IMR-90 (cell line): ENCODE results near the gene ZC3H15. TPM values are rescaled to one million over a fixed set of nuclear protein-coding genes. Genes with fewer than 3 reads are reported as not detected.
A peak's percentile ranks its signal among the peaks of the same experiment; 100 is the strongest.

ENCODE experiments used
- ATAC-seq: fragments of 200-7000 bp; cut with Tn5 transposase; 2 replicates; pipeline ENCODE4 v1.9.1; 2020; ENCODE audit warnings: low read depth, mild to moderate bottlenecking, moderate library complexity
- Bru-seq: library from RNA; stranded (reverse); fragments of 400-500 nt; gene quantifications from one replicate; lab custom pipeline; 2021; lab: Mats Ljungman, UMichigan
- BruChase-seq, 2 experiments: library from RNA; stranded (reverse); fragments of 400-500 nt; gene quantifications; one replicate each; lab custom pipeline; 2021; lab: Mats Ljungman, UMichigan
- BruUV-seq: library from RNA; stranded (reverse); fragments of 400-500 nt; replicated peaks from 2 replicates; lab custom pipeline; 2021; lab: Mats Ljungman, UMichigan
- CTCF ChIA-PET: fragments of 300-600 bp; formaldehyde crosslinking; extraction: SDS; loops from one replicate; lab custom pipeline; 2021; ENCODE audit warnings: antibody characterized with exemption; lab: Yijun Ruan, JAX
- POLR2A ChIA-PET: fragments of 300-600 bp; sonication (Branson Sonifier 250); formaldehyde crosslinking; loops from one replicate; lab custom pipeline; 2022; ENCODE audit warnings: antibody characterized with exemption; ENCODE audit not compliant: unreplicated experiment; lab: Charles Lee
- DNase-seq: peaks from one replicate; pipeline ENCODE4 v3.0.0; 2013
- H2AFZ ChIP-seq: replicated peaks from 2 replicates; pipeline ENCODE3; 2013; ENCODE audit warnings: low read length, mild to moderate bottlenecking; ENCODE audit not compliant: poor library complexity
- H2AK5ac ChIP-seq: 2 replicates; pipeline ENCODE4 v1.6.1; 2013; ENCODE audit warnings: low read depth, low read length, inconsistent platforms
- H2AK9ac ChIP-seq: replicated peaks from 2 replicates; pipeline ENCODE3; 2013; ENCODE audit warnings: mild to moderate bottlenecking, low read depth, low read length, moderate library complexity; ENCODE audit not compliant: poor library complexity
- H2BK120ac ChIP-seq: 2 replicates; pipeline ENCODE4 v1.6.1; 2013; ENCODE audit warnings: low read depth, low read length, inconsistent platforms
- H2BK15ac ChIP-seq: 3 replicates; pipeline ENCODE4 v1.6.1; 2013; ENCODE audit warnings: low read depth, low read length, inconsistent platforms
- H2BK20ac ChIP-seq: 2 replicates; pipeline ENCODE4 v1.6.1; 2013; ENCODE audit warnings: low read depth, mild to moderate bottlenecking, inconsistent platforms, low read length, moderate library complexity
- H2BK5ac ChIP-seq: 2 replicates; pipeline ENCODE4 v1.6.1; 2013; ENCODE audit warnings: mild to moderate bottlenecking, low read depth, low read length, inconsistent platforms; ENCODE audit not compliant: poor library complexity, severe bottlenecking
- H3K14ac ChIP-seq: replicated peaks from 2 replicates; pipeline ENCODE4 v1.6.1; 2013; ENCODE audit warnings: low read depth, low read length, inconsistent platforms
- H3K18ac ChIP-seq: 2 replicates; pipeline ENCODE4 v1.6.1; 2013; ENCODE audit warnings: low read depth, low read length, control low read depth
- H3K23ac ChIP-seq: 2 replicates; pipeline ENCODE4 v1.6.1; 2013; ENCODE audit warnings: low read depth, low read length, inconsistent platforms
- H3K27ac ChIP-seq: 2 replicates; pipeline ENCODE4 v1.5.1; 2013; ENCODE audit warnings: mild to moderate bottlenecking, control low read depth, low read length; ENCODE audit not compliant: insufficient read depth
- H3K27me3 ChIP-seq: 2 replicates; pipeline ENCODE4 v1.6.1; 2013; ENCODE audit warnings: low read length; ENCODE audit not compliant: control insufficient read depth, insufficient read depth
- H3K36me3 ChIP-seq: 2 replicates; pipeline ENCODE4 v1.6.1; 2013; ENCODE audit warnings: low read length, mixed read lengths; ENCODE audit not compliant: control insufficient read depth, insufficient read depth
- H3K4ac ChIP-seq: 2 replicates; pipeline ENCODE4 v1.6.1; 2013; ENCODE audit warnings: low read depth, low read length, inconsistent platforms
- H3K4me1 ChIP-seq: 2 replicates; pipeline ENCODE4 v1.6.1; 2013; ENCODE audit warnings: low read length, mixed read lengths; ENCODE audit not compliant: control insufficient read depth, insufficient read depth
- H3K4me2 ChIP-seq: 2 replicates; pipeline ENCODE4 v1.6.1; 2013; ENCODE audit warnings: low read depth, mild to moderate bottlenecking, control low read depth, low read length, moderate library complexity
- H3K4me3 ChIP-seq: 2 replicates; pipeline ENCODE4 v1.5.1; 2013; ENCODE audit warnings: low read depth, mild to moderate bottlenecking, control low read depth, low read length, moderate library complexity; ENCODE audit not compliant: insufficient read depth
- H3K56ac ChIP-seq: 2 replicates; pipeline ENCODE4 v1.6.1; 2013; ENCODE audit warnings: low read length, inconsistent platforms; ENCODE audit not compliant: insufficient read depth; ENCODE audit errors: extremely low read depth
- H3K79me1 ChIP-seq, 2 experiments: 2 replicates each; pipeline ENCODE4 v1.6.1; 2013; ENCODE audit warnings: low read length in 2 of 2, inconsistent platforms in 1 of 2, low read depth in 1 of 2
- H3K9ac ChIP-seq: 2 replicates; pipeline ENCODE4 v1.6.1; 2013; ENCODE audit warnings: low read depth, low read length, control low read depth
- H3K9me1 ChIP-seq: 2 replicates; pipeline ENCODE4 v1.6.1; 2013; ENCODE audit warnings: low read length, inconsistent platforms; ENCODE audit not compliant: insufficient read depth
- H3K9me3 ChIP-seq: 2 replicates; pipeline ENCODE4 v1.6.1; 2013; ENCODE audit warnings: low read length; ENCODE audit not compliant: control insufficient read depth, insufficient read depth
- H4K20me1 ChIP-seq: 2 replicates; pipeline ENCODE4 v1.6.1; 2013; ENCODE audit warnings: low read length, inconsistent platforms; ENCODE audit not compliant: insufficient read depth
- H4K5ac ChIP-seq: 2 replicates; pipeline ENCODE4 v1.6.1; 2013; ENCODE audit warnings: mild to moderate bottlenecking, low read depth, low read length, control low read depth
- H4K8ac ChIP-seq, 2 experiments: 2 replicates each; pipeline ENCODE4 v1.6.1; 2013; ENCODE audit warnings: low read depth in 2 of 2, low read length in 2 of 2, control low read depth in 1 of 2, inconsistent platforms in 1 of 2
- H4K91ac ChIP-seq: 2 replicates; pipeline ENCODE4 v1.6.1; 2013; ENCODE audit warnings: low read depth, low read length, inconsistent platforms; ENCODE audit not compliant: insufficient read depth
- CHD1 ChIP-seq: IDR thresholded peaks from 2 replicates; pipeline ENCODE4 v1.6.1; 2012; ENCODE audit warnings: low read depth, low read length, improper control_type of control experiment
- MAFK ChIP-seq: IDR thresholded peaks from 2 replicates; pipeline ENCODE4 v1.6.1; 2012; ENCODE audit warnings: low read depth, low read length, improper control_type of control experiment
- MAZ ChIP-seq: IDR thresholded peaks from 2 replicates; pipeline ENCODE4 v1.6.1; 2012; ENCODE audit warnings: low read depth, mild to moderate bottlenecking, low read length, improper control_type of control experiment, moderate library complexity, borderline replicate concordance
- MXI1 ChIP-seq: IDR thresholded peaks from 2 replicates; pipeline ENCODE4 v1.6.1; 2012; ENCODE audit warnings: low read depth, mild to moderate bottlenecking, low read length, moderate library complexity, borderline replicate concordance
- NFE2L2 ChIP-seq: fragments of 150-350 bp; IDR thresholded peaks from 2 replicates; pipeline ENCODE4 v1.6.1; 2016; ENCODE audit warnings: low read depth, mild to moderate bottlenecking, low read length
- RAD21 ChIP-seq: IDR thresholded peaks from 2 replicates; pipeline ENCODE4 v1.6.1; 2012; ENCODE audit warnings: low read length, improper control_type of control experiment
- RCOR1 ChIP-seq: IDR thresholded peaks from 2 replicates; pipeline ENCODE4 v1.6.1; 2012; ENCODE audit warnings: mild to moderate bottlenecking, low read length, improper control_type of control experiment; ENCODE audit not compliant: insufficient replicate concordance
- RFX5 ChIP-seq: IDR thresholded peaks from 2 replicates; pipeline ENCODE4 v1.8.0; 2012; ENCODE audit warnings: low read depth, mild to moderate bottlenecking, low read length, moderate library complexity
- WGBS, 2 experiments: methylation state at CpG; one replicate each; pipeline versions ENCODE4 v1.1.5 to v1.1.7; 2013; ENCODE audit warnings: missing lambda C conversion rate in 2 of 2; ENCODE audit not compliant: insufficient read length in 1 of 2; ENCODE audit errors: extremely low coverage in 2 of 2; 5-methylcytosine and 5-hydroxymethylcytosine counted together
- dilution Hi-C: fragments of 300-500 bp; cut with HindIII; formaldehyde crosslinking; loops from one replicate; pipeline ENCODE4 v1.14.3; 2018; ENCODE audit warnings: low sequenced_read_pairs; ENCODE audit not compliant: unreplicated experiment
- in situ Hi-C: fragments of 300-500 bp; cut with MboI; formaldehyde crosslinking; loops from 3 replicates; pipeline ENCODE4 v1.14.3; 2019; ENCODE audit warnings: low sequenced_read_pairs, inconsistent platforms, mixed read lengths
- intact Hi-C: fragments of 100-400 bp; cut with micrococcal nuclease; formaldehyde crosslinking; loops from 2 replicates; pipeline ENCODE4 v1.10.0; 2022
- long read RNA-seq: library from polyadenylated mRNA; unstranded; transcript quantifications from one replicate; pipeline ENCODE4 v2.0.0, GENCODE V29; 2021; ENCODE audit not compliant: unreplicated experiment
- polyA plus RNA-seq, 3 experiments: library from polyadenylated mRNA; depleted of rRNA; stranded (reverse); fragments of >200 nt; gene quantifications; 2 replicates each; pipeline ENCODE4 v1.2.3, GENCODE V29; 2012; ENCODE audit warnings: low replicate concordance in 1 of 3
- total RNA-seq: library from RNA; depleted of rRNA; stranded (reverse); fragments of >200 nt; gene quantifications from 2 replicates; pipeline ENCODE4 v1.2.3, GENCODE V29; 2012; rRNA removed
- TF ChIP-seq, protein P1 (sequence below): fragments of 150-350 bp; IDR thresholded peaks from 2 replicates; pipeline ENCODE4 v1.6.1; 2016; ENCODE audit warnings: low read depth, mild to moderate bottlenecking, low read length, moderate library complexity, borderline replicate concordance
- TF ChIP-seq, protein P2 (sequence below): fragments of 150-350 bp; IDR thresholded peaks from 2 replicates; pipeline ENCODE4 v1.6.1; 2017; ENCODE audit warnings: mild to moderate bottlenecking, antibody characterized with exemption, low read length, low read depth

The ZC3H15 gene
- total RNA-seq (22.9 and 65.0 TPM in 2 replicates), polyA plus RNA-seq (2012; rRNA removed) (40.2 and 47.4 TPM in 2 replicates), Bru-seq, nascent RNA (percentile 93 among the genes with signal in this experiment), BruChase-seq, experiment 1, labeled RNA remaining after a 6-hour chase (percentile 79 among the genes with signal in this experiment), BruChase-seq, experiment 2, labeled RNA remaining after a 2-hour chase (percentile 77 among the genes with signal in this experiment)
- polyA plus RNA-seq (2012; cell fraction: cytosol; rRNA removed) = 3.8 and 13.1 TPM in 2 replicates
- polyA plus RNA-seq (2012; cell fraction: nucleus; rRNA removed; ENCODE audit: low replicate concordance) = 4.2 and 41.0 TPM in 2 replicates
- long read RNA-seq, transcript ZC3H15-201 (10 exons, 2,138 nt) = major isoform, 30 of 53 reads
- long read RNA-seq, partial matches to known transcripts = 20 of 53 reads
- long read RNA-seq, other reads (novel, unspliced or antisense) = 3 of 53 reads

DNA sequence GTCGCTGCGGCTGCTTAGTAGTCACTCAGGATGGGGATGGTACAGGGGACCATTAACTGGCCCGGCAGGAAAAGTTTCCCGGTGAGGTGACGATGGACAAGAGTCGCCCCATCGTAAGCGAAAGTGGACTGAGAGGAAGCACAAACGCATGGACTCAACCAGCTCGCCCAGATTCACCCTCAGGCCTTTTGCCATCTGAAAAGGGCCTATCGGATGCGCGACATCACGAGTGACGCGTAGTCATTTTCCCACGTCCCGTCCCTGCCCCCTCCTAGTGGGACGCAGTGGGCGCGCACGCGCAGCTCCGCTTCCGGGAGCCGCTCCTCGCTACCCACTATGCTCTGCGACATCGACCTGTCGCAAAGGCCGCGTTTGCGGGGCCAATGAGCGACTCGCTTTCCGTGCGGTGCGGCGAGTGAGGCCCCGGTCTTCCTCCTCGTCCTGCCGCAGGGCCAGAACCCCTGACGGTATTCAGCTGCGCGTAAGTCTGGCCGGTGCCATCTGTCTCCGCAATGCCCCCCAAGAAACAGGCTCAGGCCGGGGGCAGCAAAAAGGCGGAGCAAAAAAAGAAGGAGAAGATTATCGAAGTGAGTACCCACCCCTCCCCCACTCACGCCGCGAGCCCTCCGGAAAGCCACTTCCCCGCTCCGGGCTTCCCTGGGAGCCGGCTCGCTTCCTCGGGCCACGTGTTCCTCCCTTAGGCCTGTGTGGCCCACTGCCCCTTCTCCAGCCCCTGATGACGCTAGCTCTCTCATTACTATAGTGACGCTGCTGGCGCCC is at the start of gene ZC3H15:
Gene ZC3H15, plus strand, starts transcription at position 390 of the 780 bp plus-strand sequence. Its CDS starts 123 bp downstream, at position 513.
- POLR2A ChIA-PET = interaction anchor here (0.5 to 0.6 kb wide), 2 partner anchors 10 to 165 kb away, joined by 3 to 5 read pairs; no protein-coding TSS in a partner anchor
- no peak for TF ChIP-seq MAFK
- peak; percentile 27; the same call in 1 of the 2 replicates for TF ChIP-seq MAZ
- no peak for TF ChIP-seq RFX5
- no peak; the same call in 1 of the 2 replicates for TF ChIP-seq CHD1
- TF ChIP-seq NFE2L2 = peak; percentile 6; the same call in 1 of the 2 replicates
- TF ChIP-seq RCOR1 = no peak
- TF ChIP-seq RAD21 = peak; percentile 0; the same call in 1 of the 2 replicates
- TF ChIP-seq, protein P1, sequence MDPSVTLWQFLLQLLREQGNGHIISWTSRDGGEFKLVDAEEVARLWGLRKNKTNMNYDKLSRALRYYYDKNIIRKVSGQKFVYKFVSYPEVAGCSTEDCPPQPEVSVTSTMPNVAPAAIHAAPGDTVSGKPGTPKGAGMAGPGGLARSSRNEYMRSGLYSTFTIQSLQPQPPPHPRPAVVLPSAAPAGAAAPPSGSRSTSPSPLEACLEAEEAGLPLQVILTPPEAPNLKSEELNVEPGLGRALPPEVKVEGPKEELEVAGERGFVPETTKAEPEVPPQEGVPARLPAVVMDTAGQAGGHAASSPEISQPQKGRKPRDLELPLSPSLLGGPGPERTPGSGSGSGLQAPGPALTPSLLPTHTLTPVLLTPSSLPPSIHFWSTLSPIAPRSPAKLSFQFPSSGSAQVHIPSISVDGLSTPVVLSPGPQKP = no peak
- TF ChIP-seq MXI1 = peak; percentile 91
- TF ChIP-seq, protein P2, sequence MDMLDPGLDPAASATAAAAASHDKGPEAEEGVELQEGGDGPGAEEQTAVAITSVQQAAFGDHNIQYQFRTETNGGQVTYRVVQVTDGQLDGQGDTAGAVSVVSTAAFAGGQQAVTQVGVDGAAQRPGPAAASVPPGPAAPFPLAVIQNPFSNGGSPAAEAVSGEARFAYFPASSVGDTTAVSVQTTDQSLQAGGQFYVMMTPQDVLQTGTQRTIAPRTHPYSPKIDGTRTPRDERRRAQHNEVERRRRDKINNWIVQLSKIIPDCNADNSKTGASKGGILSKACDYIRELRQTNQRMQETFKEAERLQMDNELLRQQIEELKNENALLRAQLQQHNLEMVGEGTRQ = peak; percentile 87

More for the DNA sequence above, at the start of gene ZC3H15:
- Histone ChIP-seq H2BK15ac (peak within 1 kb of the TSS; percentile 42; the same call in 1 of the 3 replicates), H3K4ac (peak within 1 kb of the TSS; percentile 90), H2AK9ac (peak within 1 kb of the TSS; percentile 92), H4K5ac (peak within 1 kb of the TSS; percentile 88), H3K9ac (peak within 1 kb of the TSS; percentile 92), H3K27ac (peak within 1 kb of the TSS; percentile 93), H3K23ac (peak within 1 kb of the TSS; percentile 87), H3K4me3 (peak within 1 kb of the TSS; percentile 71), H3K79me1 (peaks cover 0 to 24% of the 10 kb centered on the region in 2 experiments; a peak in 2 of 4 replicates), H2AK5ac (peak within 1 kb of the TSS; percentile 39; the same call in 1 of the 2 replicates), H3K14ac (peak within 1 kb of the TSS; percentile 80), H3K4me1 (peaks cover 2% of the 10 kb centered on the region; the same call in 1 of the 2 replicates), H4K91ac (peak within 1 kb of the TSS; percentile 85), H2BK120ac (peak within 1 kb of the TSS; percentile 73), H2AFZ (peak within 1 kb of the TSS; percentile 96), H3K9me1 (peaks cover 9% of the 10 kb centered on the region; the same call in 1 of the 2 replicates), H3K27me3 (no peaks in the 10 kb centered on the region), H4K20me1 (peaks cover 38% of the 10 kb centered on the region), H4K8ac (peak within 1 kb of the TSS; percentile 88 to 95), H3K56ac (peak within 1 kb of the TSS; percentile 89), H3K36me3 (no peaks in the 10 kb centered on the region), H3K18ac (peak within 1 kb of the TSS; percentile 80), H3K4me2 (peak within 1 kb of the TSS; percentile 93), H2BK5ac (peak within 1 kb of the TSS; percentile 87), H2BK20ac (peak within 1 kb of the TSS; percentile 20; the same call in 1 of the 2 replicates), H3K9me3 (no peaks in the 10 kb centered on the region)
- CTCF ChIA-PET = interaction anchor here (1.0 kb wide), 2 partner anchors 19 to 30 kb away, joined by 3 read pairs; no protein-coding TSS in a partner anchor
- ATAC-seq = peak; percentile 98
- dilution Hi-C loops (no loop called here), intact Hi-C loops (loop anchor here (5.0 kb wide), 1 partner anchor 356 kb away; no protein-coding TSS in a partner anchor), in situ Hi-C loops (no loop called here)
- DNase-seq = peak; percentile 98
- no TSS peak for BruUV-seq
- WGBS, 2 experiments = 1% methylated on average over 28 of the region's 63 CpGs; no CpG with 5 or more reads in 1 of the 2 experiments
